GM19239 (cell line): ENCODE measurements around the gene CDH13.

Experiments used
- DNase-seq: peaks from one replicate; pipeline ENCODE4 v3.0.0; 2011; ENCODE audit warnings: low spot score; ENCODE audit not compliant: insufficient read length
- FAIRE-seq: peaks from 2 replicates; lab custom pipeline; 2011; peaks lifted over from hg19 to GRCh38; lab: Jason Lieb, UNC

CDH13 gene

GRCh38 chr16:83772806-83773205 lies 1146.0 kb downstream of the CDH13 start:
- no peak for DNase-seq
- no peak for FAIRE-seq

GRCh38 chr16:83774066-83774465 lies 1147.3 kb downstream of the CDH13 start:
- no peak for DNase-seq
- FAIRE-seq, result no peak

GRCh38 chr16:83776944-83777343 lies 1150.2 kb downstream of the CDH13 start:
- no peak for FAIRE-seq
- no peak for DNase-seq

GRCh38 chr16:83779886-83780285 lies 1153.1 kb downstream of the CDH13 start:
- DNase-seq (no peak), FAIRE-seq (no peak)

- FAIRE-seq, result no peak
Observed at GRCh38 chr16:83785455-83785854, 1158.7 kb downstream of the CDH13 start.

GRCh38 chr16:83789642-83790401 lies 1163.1 kb downstream of the CDH13 start:
- DNase-seq (no peak), FAIRE-seq (no peak)

More at GRCh38 chr16:83785455-83785854, 1158.7 kb downstream of the CDH13 start:
- DNase-seq, result no peak

- FAIRE-seq, result no peak
- DNase-seq, result no peak
Observed at GRCh38 chr16:83791916-83792315, 1165.1 kb downstream of the CDH13 start.

- DNase-seq, result no peak
- no peak for FAIRE-seq
Observed at GRCh38 chr16:83792391-83792790, 1165.6 kb downstream of the CDH13 start.

GRCh38 chr16:83793179-83793578 lies 1166.4 kb downstream of the CDH13 start:
- DNase-seq (no peak), FAIRE-seq (no peak)

- DNase-seq (no peak), FAIRE-seq (no peak)
Observed at GRCh38 chr16:83794860-83795554, 1168.2 kb downstream of the CDH13 start.

- no peak for DNase-seq
- FAIRE-seq, result no peak
Observed at GRCh38 chr16:83797013-83797412, 1170.2 kb downstream of the CDH13 start.

- DNase-seq (no peak), FAIRE-seq (no peak)
Observed at GRCh38 chr16:83799336-83799735, 1172.6 kb downstream of the CDH13 start.

- FAIRE-seq, result no peak
- DNase-seq, result peak; percentile 36
Observed at GRCh38 chr16:83802135-83802534, 1175.4 kb downstream of the CDH13 start.

- DNase-seq (no peak), FAIRE-seq (no peak)
Observed at GRCh38 chr16:83802554-83803205, 1175.9 kb downstream of the CDH13 start.

- DNase-seq, result no peak
- no peak for FAIRE-seq
Observed at GRCh38 chr16:83803811-83804210, 1177.0 kb downstream of the CDH13 start.

- no peak for FAIRE-seq
- no peak for DNase-seq
Observed at GRCh38 chr16:83804366-83804765, 1177.6 kb downstream of the CDH13 start.

- FAIRE-seq (no peak), DNase-seq (no peak)
Observed at GRCh38 chr16:83806036-83806435, 1179.3 kb downstream of the CDH13 start.

GRCh38 chr16:83806731-83807130 lies 1180.0 kb downstream of the CDH13 start:
- FAIRE-seq, result no peak

GRCh38 chr16:83807327-83807709 lies 1180.5 kb downstream of the CDH13 start:
- no peak for FAIRE-seq

More at GRCh38 chr16:83806731-83807130, 1180.0 kb downstream of the CDH13 start:
- DNase-seq, result no peak

GRCh38 chr16:83807710-83808572 lies 1181.2 kb downstream of the CDH13 start, which contains the start of gene HSBP1:
Gene HSBP1, plus strand, starts transcription at chr16:83807978. Its CDS starts 99 bp downstream, at chr16:83808077.
- DNase-seq (peak; percentile 94), FAIRE-seq (peak; percentile 72)

More at GRCh38 chr16:83807327-83807709, 1180.5 kb downstream of the CDH13 start:
- DNase-seq, result no peak
